ENCODE results near the gene NARF. TPM values are rescaled to one million over a fixed set of nuclear protein-coding genes. Genes with fewer than 3 reads are reported as not detected.
A peak's percentile ranks its signal among the peaks of the same experiment; 100 is the strongest.

The NARF gene
- total and polyA plus RNA-seq, 4 experiments from 2014 or later: 80.8 to 146 (median 88.5) TPM

GRCh38 chr17:82486231-82487094, 27.9 kb downstream of the NARF start:
- ChIA-PET POLR2A (ENCODE audit: partially characterized antibody) (no interaction called here), CTCF (ENCODE audit: partially characterized antibody) (no interaction called here)
- Mint-ChIP-seq H3K36me3 (peaks cover 43 to 64% of the 10 kb centered on the region in 2 donors), H3K4me3 (peak overlapping the region in 7 of 8 donors; percentile 32 to 73 (median 64)), H3K27me3 (no peaks in the 10 kb centered on the region), H3K4me1 (peaks cover 9 to 25% (median 19%) of the 10 kb centered on the region in 4 donors), H3K27ac (peak overlapping the region; percentile 44 to 92 (median 85)), H3K9me3 (no peaks in the 10 kb centered on the region)
- Histone ChIP-seq H3K27ac (ENCODE audit: low read depth, low read length) (no peak overlapping the region), H3K4me1 (ENCODE audit: insufficient read depth, low read length) (peaks cover 17% of the 10 kb centered on the region), H3K27me3 (ENCODE audit: insufficient read depth, low read length) (no peaks in the 10 kb centered on the region), H3K4me3 (ENCODE audit: low read length in 2 of 2) (no peak overlapping the region), H3K36me3 (ENCODE audit: insufficient read depth, low read length) (peaks cover 42% of the 10 kb centered on the region), H3K9me3 (ENCODE audit: control insufficient read depth in 1 of 2, low read length in 2 of 2) (no peaks in the 10 kb centered on the region)
- intact Hi-C loops (cut with micrococcal nuclease): no loop called here
- no peak for DNase-seq

- peaks cover 31% of the 10 kb centered on the region for H3K36me3 ChIP-seq (ENCODE audit: insufficient read depth, low read length)
- DNase-seq: no peak
- H3K27ac ChIP-seq (ENCODE audit: low read depth, low read length): no peak overlapping the region
- H3K4me3 Mint-ChIP-seq: no peak overlapping the region
- no peak overlapping the region for H3K4me3 ChIP-seq (ENCODE audit: low read length in 2 of 2)
- no peaks in the 10 kb centered on the region for H3K9me3 ChIP-seq (ENCODE audit: control insufficient read depth in 1 of 2, low read length in 2 of 2)
- CTCF ChIA-PET (ENCODE audit: partially characterized antibody): interaction anchor here (0.7 kb wide), 1 partner anchor 308 kb away, joined by 3 read pairs; no protein-coding TSS in a partner anchor
- intact Hi-C loops (cut with micrococcal nuclease): no loop called here
- H3K9me3 Mint-ChIP-seq: peaks cover 0 to 2% (median 0%) of the 10 kb centered on the region in 8 donors
- H3K27me3 Mint-ChIP-seq: no peaks in the 10 kb centered on the region
- peaks cover 36 to 53% of the 10 kb centered on the region in 2 donors for H3K36me3 Mint-ChIP-seq
- no peak overlapping the region for H3K27ac Mint-ChIP-seq
- H3K4me1 Mint-ChIP-seq: peaks cover 9 to 25% (median 19%) of the 10 kb centered on the region in 4 donors
- no peaks in the 10 kb centered on the region for H3K27me3 ChIP-seq (ENCODE audit: insufficient read depth, low read length)
- H3K4me1 ChIP-seq (ENCODE audit: insufficient read depth, low read length): peaks cover 17% of the 10 kb centered on the region
- POLR2A ChIA-PET (ENCODE audit: partially characterized antibody): no interaction called here
Measured at GRCh38 chr17:82487910-82488309, 29.4 kb downstream of the NARF start.

GRCh38 chr17:82489117-82489516, 30.6 kb downstream of the NARF start:
- H3K36me3 Mint-ChIP-seq: peaks cover 31 to 43% of the 10 kb centered on the region in 2 donors
- H3K27me3 ChIP-seq (ENCODE audit: insufficient read depth, low read length): no peaks in the 10 kb centered on the region
- H3K27ac ChIP-seq (ENCODE audit: low read depth, low read length): no peak overlapping the region
- no peak overlapping the region for H3K4me3 ChIP-seq (ENCODE audit: low read length in 2 of 2)
- H3K9me3 Mint-ChIP-seq: peaks cover 0 to 2% (median 0%) of the 10 kb centered on the region in 8 donors
- H3K4me3 Mint-ChIP-seq: no peak overlapping the region
- POLR2A ChIA-PET (ENCODE audit: partially characterized antibody): no interaction called here
- peaks cover 19% of the 10 kb centered on the region for H3K4me1 ChIP-seq (ENCODE audit: insufficient read depth, low read length)
- peaks cover 23% of the 10 kb centered on the region for H3K36me3 ChIP-seq (ENCODE audit: insufficient read depth, low read length)
- CTCF ChIA-PET (ENCODE audit: partially characterized antibody): no interaction called here
- no peak for DNase-seq
- H3K27ac Mint-ChIP-seq: peak overlapping the region in 2 of 7 donors; percentile 31 to 59
- intact Hi-C loops (cut with micrococcal nuclease): no loop called here
- peaks cover 10 to 28% (median 20%) of the 10 kb centered on the region in 4 donors for H3K4me1 Mint-ChIP-seq
- no peaks in the 10 kb centered on the region for H3K27me3 Mint-ChIP-seq
- no peaks in the 10 kb centered on the region for H3K9me3 ChIP-seq (ENCODE audit: control insufficient read depth in 1 of 2, low read length in 2 of 2)

GRCh38 chr17:82489851-82490511, 31.4 kb downstream of the NARF start:
- intact Hi-C loops (cut with micrococcal nuclease): no loop called here
- no peaks in the 10 kb centered on the region for H3K27me3 ChIP-seq (ENCODE audit: insufficient read depth, low read length)
- H3K27me3 Mint-ChIP-seq: peaks cover 0 to 5% of the 10 kb centered on the region in 2 donors
- peaks cover 26 to 41% of the 10 kb centered on the region in 2 donors for H3K36me3 Mint-ChIP-seq
- peaks cover 16 to 36% (median 24%) of the 10 kb centered on the region in 4 donors for H3K4me1 Mint-ChIP-seq
- no peaks in the 10 kb centered on the region for H3K9me3 ChIP-seq (ENCODE audit: control insufficient read depth in 1 of 2, low read length in 2 of 2)
- H3K4me3 Mint-ChIP-seq: no peak overlapping the region
- ChIA-PET POLR2A (ENCODE audit: partially characterized antibody) (no interaction called here), CTCF (ENCODE audit: partially characterized antibody) (no interaction called here)
- H3K9me3 Mint-ChIP-seq: peaks cover 0 to 6% (median 0%) of the 10 kb centered on the region in 8 donors
- H3K4me3 ChIP-seq (ENCODE audit: low read length in 2 of 2): no peak overlapping the region
- no peak for DNase-seq
- peaks cover 24% of the 10 kb centered on the region for H3K4me1 ChIP-seq (ENCODE audit: insufficient read depth, low read length)
- H3K27ac Mint-ChIP-seq: peak overlapping the region in 3 of 7 donors; percentile 10 to 51 (median 25)
- peaks cover 15% of the 10 kb centered on the region for H3K36me3 ChIP-seq (ENCODE audit: insufficient read depth, low read length)
- no peak overlapping the region for H3K27ac ChIP-seq (ENCODE audit: low read depth, low read length)

- Mint-ChIP-seq H3K27me3 (peaks cover 0 to 5% of the 10 kb centered on the region in 2 donors), H3K9me3 (peaks cover 0 to 6% (median 0%) of the 10 kb centered on the region in 8 donors), H3K4me1 (peaks cover 16 to 30% (median 22%) of the 10 kb centered on the region in 4 donors), H3K36me3 (peaks cover 21 to 35% of the 10 kb centered on the region in 2 donors), H3K27ac (peak overlapping the region in 2 of 7 donors; percentile 10 to 47), H3K4me3 (no peak overlapping the region)
- no peak for DNase-seq
- no peaks in the 10 kb centered on the region for H3K9me3 ChIP-seq (ENCODE audit: control insufficient read depth in 1 of 2, low read length in 2 of 2)
- no peak overlapping the region for H3K4me3 ChIP-seq (ENCODE audit: low read length in 2 of 2)
- ChIA-PET POLR2A (ENCODE audit: partially characterized antibody) (no interaction called here), CTCF (ENCODE audit: partially characterized antibody) (no interaction called here)
- H3K27ac ChIP-seq (ENCODE audit: low read depth, low read length): no peak overlapping the region
- H3K4me1 ChIP-seq (ENCODE audit: insufficient read depth, low read length): peaks cover 21% of the 10 kb centered on the region
- H3K27me3 ChIP-seq (ENCODE audit: insufficient read depth, low read length): no peaks in the 10 kb centered on the region
- intact Hi-C loops (cut with micrococcal nuclease): no loop called here
- H3K36me3 ChIP-seq (ENCODE audit: insufficient read depth, low read length): peaks cover 11% of the 10 kb centered on the region
Measured at GRCh38 chr17:82490512-82491195, 32.1 kb downstream of the NARF start.

- Mint-ChIP-seq H3K4me1 (peaks cover 12 to 28% (median 20%) of the 10 kb centered on the region in 4 donors), H3K4me3 (no peak overlapping the region), H3K27me3 (peaks cover 0 to 5% of the 10 kb centered on the region in 2 donors), H3K27ac (peak overlapping the region in 2 of 7 donors; percentile 32 to 47), H3K9me3 (peaks cover 0 to 6% (median 0%) of the 10 kb centered on the region in 8 donors), H3K36me3 (peaks cover 18 to 30% of the 10 kb centered on the region in 2 donors)
- POLR2A ChIA-PET (ENCODE audit: partially characterized antibody): no interaction called here
- H3K4me3 ChIP-seq (ENCODE audit: low read length in 2 of 2): no peak overlapping the region
- peaks cover 18% of the 10 kb centered on the region for H3K4me1 ChIP-seq (ENCODE audit: insufficient read depth, low read length)
- H3K27ac ChIP-seq (ENCODE audit: low read depth, low read length): no peak overlapping the region
- H3K36me3 ChIP-seq (ENCODE audit: insufficient read depth, low read length): peaks cover 7% of the 10 kb centered on the region
- intact Hi-C loops (cut with micrococcal nuclease): no loop called here
- no peaks in the 10 kb centered on the region for H3K27me3 ChIP-seq (ENCODE audit: insufficient read depth, low read length)
- H3K9me3 ChIP-seq (ENCODE audit: control insufficient read depth in 1 of 2, low read length in 2 of 2): no peaks in the 10 kb centered on the region
- CTCF ChIA-PET (ENCODE audit: partially characterized antibody): no interaction called here
- DNase-seq: no peak
Measured at GRCh38 chr17:82491196-82491530, 32.6 kb downstream of the NARF start.

GRCh38 chr17:82491533-82491932, 33.0 kb downstream of the NARF start:
- no peak for DNase-seq
- POLR2A ChIA-PET (ENCODE audit: partially characterized antibody): no interaction called here
- peak overlapping the region in 2 of 7 donors; percentile 32 to 43 for H3K27ac Mint-ChIP-seq

More at GRCh38 chr17:82491533-82491932, 33.0 kb downstream of the NARF start:
- intact Hi-C loops (cut with micrococcal nuclease): no loop called here
- Histone ChIP-seq H3K4me3 (ENCODE audit: low read length in 2 of 2) (no peak overlapping the region), H3K27me3 (ENCODE audit: insufficient read depth, low read length) (no peaks in the 10 kb centered on the region), H3K27ac (ENCODE audit: low read depth, low read length) (no peak overlapping the region), H3K4me1 (ENCODE audit: insufficient read depth, low read length) (peaks cover 18% of the 10 kb centered on the region), H3K9me3 (ENCODE audit: control insufficient read depth in 1 of 2, low read length in 2 of 2) (no peaks in the 10 kb centered on the region), H3K36me3 (ENCODE audit: insufficient read depth, low read length) (peaks cover 7% of the 10 kb centered on the region)
- peaks cover 9 to 27% (median 16%) of the 10 kb centered on the region in 4 donors for H3K4me1 Mint-ChIP-seq
- no peak overlapping the region for H3K4me3 Mint-ChIP-seq
- H3K9me3 Mint-ChIP-seq: peaks cover 0 to 6% (median 0%) of the 10 kb centered on the region in 8 donors
- peaks cover 15 to 26% of the 10 kb centered on the region in 2 donors for H3K36me3 Mint-ChIP-seq
- peaks cover 0 to 5% of the 10 kb centered on the region in 2 donors for H3K27me3 Mint-ChIP-seq
- CTCF ChIA-PET (ENCODE audit: partially characterized antibody): no interaction called here

Data from CD4-positive, alpha-beta memory T cell (primary cell).